ENCODE data around the gene GDI1.

DNA sequence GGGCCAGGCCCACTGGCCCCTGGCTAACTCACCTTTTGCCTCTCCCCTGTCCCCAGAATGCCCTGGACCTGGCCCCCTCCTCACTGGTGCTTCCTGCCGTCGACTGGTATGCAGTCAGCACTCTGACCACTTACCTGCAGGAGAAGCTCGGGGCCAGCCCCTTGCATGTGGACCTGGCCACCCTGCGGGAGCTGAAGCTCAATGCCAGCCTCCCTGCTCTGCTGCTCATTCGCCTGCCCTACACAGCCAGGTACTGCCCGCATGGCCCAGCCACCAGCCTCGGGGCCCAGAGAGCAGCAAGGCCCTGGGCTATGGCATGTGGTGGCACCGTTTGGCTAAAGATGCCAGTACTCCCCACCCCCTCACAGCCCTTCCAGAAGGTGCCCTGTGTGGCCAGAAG lies 4.7 kb upstream of the GDI1 start:
- TF ChIP-seq, protein P1, sequence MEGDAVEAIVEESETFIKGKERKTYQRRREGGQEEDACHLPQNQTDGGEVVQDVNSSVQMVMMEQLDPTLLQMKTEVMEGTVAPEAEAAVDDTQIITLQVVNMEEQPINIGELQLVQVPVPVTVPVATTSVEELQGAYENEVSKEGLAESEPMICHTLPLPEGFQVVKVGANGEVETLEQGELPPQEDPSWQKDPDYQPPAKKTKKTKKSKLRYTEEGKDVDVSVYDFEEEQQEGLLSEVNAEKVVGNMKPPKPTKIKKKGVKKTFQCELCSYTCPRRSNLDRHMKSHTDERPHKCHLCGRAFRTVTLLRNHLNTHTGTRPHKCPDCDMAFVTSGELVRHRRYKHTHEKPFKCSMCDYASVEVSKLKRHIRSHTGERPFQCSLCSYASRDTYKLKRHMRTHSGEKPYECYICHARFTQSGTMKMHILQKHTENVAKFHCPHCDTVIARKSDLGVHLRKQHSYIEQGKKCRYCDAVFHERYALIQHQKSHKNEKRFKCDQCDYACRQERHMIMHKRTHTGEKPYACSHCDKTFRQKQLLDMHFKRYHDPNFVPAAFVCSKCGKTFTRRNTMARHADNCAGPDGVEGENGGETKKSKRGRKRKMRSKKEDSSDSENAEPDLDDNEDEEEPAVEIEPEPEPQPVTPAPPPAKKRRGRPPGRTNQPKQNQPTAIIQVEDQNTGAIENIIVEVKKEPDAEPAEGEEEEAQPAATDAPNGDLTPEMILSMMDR (IDR thresholded peaks at IDR 0.05; ENCODE audit: insufficient read depth, low read depth, low read length) = no peak
- no peak for TF ChIP-seq EZH2 (IDR thresholded peaks at IDR 0.05; ENCODE audit: insufficient read depth, low read length)

Data from astrocyte (in vitro differentiated cells and primary cell).